ENCODE data around the gene TOMM20. TPM values are rescaled to one million over a fixed set of nuclear protein-coding genes. Genes with fewer than 3 reads are reported as not detected.
"Not testable (repeated sequence)": the region's sequence is repeated elsewhere in the genome, so short reads cannot be mapped to it uniquely, and the experiment has no call there.

The TOMM20 gene
- total RNA-seq, 4 donors from 2014 or later, result 117 to 204 (median 157) TPM

DNA sequence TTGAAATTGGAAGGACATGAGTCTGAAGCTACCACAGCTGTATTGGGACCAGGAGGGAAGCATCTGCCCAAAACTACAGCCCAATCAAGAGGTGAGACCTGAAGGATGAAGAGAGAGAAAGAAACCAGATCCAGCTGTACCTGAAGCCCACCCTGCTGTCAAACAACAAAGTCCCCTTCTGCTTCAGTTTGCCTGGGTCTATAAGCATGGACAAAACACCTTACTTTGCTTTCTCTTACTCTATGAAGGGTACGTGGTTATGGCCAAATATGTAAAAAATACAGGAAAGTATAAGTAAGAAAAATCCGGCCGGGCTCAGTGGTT lies 26.4 kb downstream of the TOMM20 start:
- TF ChIP-seq POLR2A (IDR thresholded peaks at IDR 0.05), result no peak
- TF ChIP-seq, protein P1, sequence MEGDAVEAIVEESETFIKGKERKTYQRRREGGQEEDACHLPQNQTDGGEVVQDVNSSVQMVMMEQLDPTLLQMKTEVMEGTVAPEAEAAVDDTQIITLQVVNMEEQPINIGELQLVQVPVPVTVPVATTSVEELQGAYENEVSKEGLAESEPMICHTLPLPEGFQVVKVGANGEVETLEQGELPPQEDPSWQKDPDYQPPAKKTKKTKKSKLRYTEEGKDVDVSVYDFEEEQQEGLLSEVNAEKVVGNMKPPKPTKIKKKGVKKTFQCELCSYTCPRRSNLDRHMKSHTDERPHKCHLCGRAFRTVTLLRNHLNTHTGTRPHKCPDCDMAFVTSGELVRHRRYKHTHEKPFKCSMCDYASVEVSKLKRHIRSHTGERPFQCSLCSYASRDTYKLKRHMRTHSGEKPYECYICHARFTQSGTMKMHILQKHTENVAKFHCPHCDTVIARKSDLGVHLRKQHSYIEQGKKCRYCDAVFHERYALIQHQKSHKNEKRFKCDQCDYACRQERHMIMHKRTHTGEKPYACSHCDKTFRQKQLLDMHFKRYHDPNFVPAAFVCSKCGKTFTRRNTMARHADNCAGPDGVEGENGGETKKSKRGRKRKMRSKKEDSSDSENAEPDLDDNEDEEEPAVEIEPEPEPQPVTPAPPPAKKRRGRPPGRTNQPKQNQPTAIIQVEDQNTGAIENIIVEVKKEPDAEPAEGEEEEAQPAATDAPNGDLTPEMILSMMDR (IDR thresholded peaks at IDR 0.05), result no peak
- H3K4me3 ChIP-seq (replicated peaks in 1 of 3), result no peak overlapping the region
- H3K9me3 ChIP-seq, result no peaks in the 10 kb centered on the region
- WGBS, 2 donors, result 99 to 100% methylated on average over 3 of the region's 3 CpGs
- intact Hi-C loops (cut with DNase I), result no loop called here
- no peaks in the 10 kb centered on the region for H3K4me1 ChIP-seq
- no peak for DNase-seq
- no peak overlapping the region for H3K27ac ChIP-seq
- no peaks in the 10 kb centered on the region for H3K27me3 ChIP-seq
- no peaks in the 10 kb centered on the region for H3K36me3 ChIP-seq

DNA sequence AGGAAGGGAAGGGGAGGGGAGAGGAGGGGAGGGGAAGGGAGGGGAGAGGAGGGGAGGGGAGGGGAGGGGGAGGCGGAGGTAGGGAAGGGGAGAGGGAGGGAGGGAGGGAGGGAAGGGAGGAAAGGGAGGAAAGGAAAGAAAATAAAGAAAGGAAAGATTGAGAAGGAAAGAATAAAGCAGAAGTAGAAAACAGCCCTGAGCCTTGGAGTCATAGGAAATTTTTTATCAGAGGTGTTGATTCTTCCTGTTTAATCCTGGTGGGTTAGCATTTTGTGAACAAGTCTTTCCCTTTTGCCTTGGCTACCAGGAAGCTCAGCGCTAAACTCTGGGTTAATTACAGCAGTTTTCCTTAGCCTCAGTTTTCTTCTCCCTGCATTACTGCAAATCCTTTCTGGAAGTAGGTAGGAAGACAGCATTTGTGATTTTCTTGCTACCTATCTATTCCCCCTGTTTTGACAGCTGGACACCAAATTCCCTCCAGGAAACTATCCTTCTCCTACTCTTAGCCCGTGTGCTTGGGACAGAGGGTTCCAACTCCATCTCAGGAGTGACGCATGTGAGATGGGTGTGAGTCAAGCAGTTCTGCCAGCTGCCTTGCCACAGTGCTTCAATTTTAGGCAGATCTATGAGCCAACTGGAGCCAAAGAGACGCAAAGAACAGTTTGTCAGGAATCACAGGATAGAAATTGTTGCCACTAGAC lies 26.9 kb downstream of the TOMM20 start:
- TF ChIP-seq POLR2A (IDR thresholded peaks at IDR 0.05), result no peak
- TF ChIP-seq, protein P1 (IDR thresholded peaks at IDR 0.05), result no peak
- WGBS, 2 donors, result 87 to 89% methylated on average over 5 of the region's 5 CpGs
- H3K4me3 ChIP-seq (replicated peaks in 1 of 3), result no peak overlapping the region
- DNase-seq, result no peak
- no peaks in the 10 kb centered on the region for H3K4me1 ChIP-seq
- H3K9me3 ChIP-seq, result no peaks in the 10 kb centered on the region
- H3K27me3 ChIP-seq, result no peaks in the 10 kb centered on the region
- no peak overlapping the region for H3K27ac ChIP-seq
- no peaks in the 10 kb centered on the region for H3K36me3 ChIP-seq
- intact Hi-C loops (cut with DNase I), result no loop called here

DNA sequence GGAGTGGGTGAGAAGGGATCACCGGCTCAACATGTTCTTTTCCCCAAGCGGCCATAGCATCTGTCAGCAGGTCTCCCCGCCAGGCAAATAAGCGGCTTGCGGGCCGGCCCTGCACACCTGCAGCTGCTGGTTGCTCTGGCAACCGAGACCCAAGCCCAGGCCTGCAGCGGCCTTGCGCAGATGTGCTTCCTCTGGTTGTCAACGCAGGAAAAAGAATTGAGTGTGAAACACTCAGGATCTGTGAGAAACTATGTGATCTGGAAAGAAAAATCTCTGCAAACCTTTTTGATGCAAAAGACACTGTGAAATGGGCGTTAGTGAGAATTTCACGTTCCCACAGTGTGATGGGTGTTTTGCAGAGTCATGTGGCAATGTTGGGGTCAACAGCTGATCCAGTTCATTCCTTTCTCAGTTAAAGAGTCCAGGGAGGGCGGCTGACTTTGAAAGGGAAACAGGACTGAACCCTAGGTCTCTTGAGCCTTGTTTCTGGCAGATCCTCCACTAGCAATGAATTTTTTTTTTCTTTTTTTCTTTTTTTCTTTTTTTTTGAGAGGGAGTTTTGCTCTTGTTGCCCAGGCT lies 28.4 kb downstream of the TOMM20 start:
- no peaks in the 10 kb centered on the region for H3K4me1 ChIP-seq
- no peaks in the 10 kb centered on the region for H3K9me3 ChIP-seq
- WGBS, 2 donors, result 76 to 82% methylated on average over 13 of the region's 13 CpGs
- no peak overlapping the region for H3K4me3 ChIP-seq (replicated peaks in 1 of 3)
- TF ChIP-seq POLR2A (IDR thresholded peaks at IDR 0.05), result no peak
- TF ChIP-seq, protein P1 (IDR thresholded peaks at IDR 0.05), result no peak
- no peak overlapping the region for H3K27ac ChIP-seq
- intact Hi-C loops (cut with DNase I), result no loop called here
- DNase-seq, result no peak
- no peaks in the 10 kb centered on the region for H3K27me3 ChIP-seq
- H3K36me3 ChIP-seq, result no peaks in the 10 kb centered on the region

DNA sequence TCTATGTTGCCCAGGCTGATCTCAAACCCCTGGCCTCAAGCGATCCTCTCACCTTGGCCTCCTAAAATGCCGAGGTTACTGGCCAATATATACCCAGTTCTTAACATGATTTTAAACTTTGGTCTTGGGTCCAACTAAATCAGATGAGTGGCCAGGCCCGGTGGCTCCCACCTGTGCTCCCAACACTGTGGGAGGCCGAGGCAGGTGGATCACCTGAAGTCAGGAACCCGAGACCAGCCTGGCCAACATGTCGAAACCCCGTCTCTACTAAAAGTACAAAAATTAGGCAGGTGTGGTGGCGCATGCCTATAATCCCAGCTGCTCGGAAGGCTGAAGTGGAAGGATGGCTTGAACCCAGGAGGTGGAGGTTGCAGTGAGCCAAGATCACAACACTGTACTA lies 29.6 kb downstream of the TOMM20 start:
- intact Hi-C loops (cut with DNase I), result no loop called here
- H3K4me3 ChIP-seq (replicated peaks in 1 of 3), result no peak overlapping the region
- WGBS, 2 donors, result 96% methylated on average over 9 of the region's 9 CpGs
- no peak overlapping the region for H3K27ac ChIP-seq
- TF ChIP-seq POLR2A (IDR thresholded peaks at IDR 0.05), result no peak
- TF ChIP-seq, protein P1 (IDR thresholded peaks at IDR 0.05), result no peak
- H3K4me1 ChIP-seq, result peaks cover under 1 to 3% of the 10 kb centered on the region in 2 donors
- H3K9me3 ChIP-seq, result no peaks in the 10 kb centered on the region
- H3K36me3 ChIP-seq, result no peaks in the 10 kb centered on the region
- no peak for DNase-seq
- H3K27me3 ChIP-seq, result no peaks in the 10 kb centered on the region

DNA sequence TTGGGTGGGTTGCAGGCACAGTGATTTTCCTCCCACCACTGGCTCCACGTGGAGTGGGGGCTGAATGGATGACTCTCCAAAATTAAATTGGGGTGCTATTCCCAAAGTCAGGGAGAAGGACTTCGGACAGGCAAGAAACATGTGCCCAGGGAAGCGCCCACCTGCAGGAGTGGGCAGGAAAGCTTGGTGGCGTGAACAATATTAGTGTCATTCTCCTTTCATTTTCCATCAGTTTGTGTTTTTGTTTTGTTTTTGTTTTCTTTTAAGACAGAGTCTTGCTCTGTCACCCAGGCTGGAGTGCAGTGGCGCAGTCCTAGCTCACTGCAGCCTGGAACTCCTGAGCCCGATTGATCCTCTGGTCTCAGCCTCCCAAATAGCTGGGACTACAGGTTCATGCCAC lies 30.1 kb downstream of the TOMM20 start:
- Histone ChIP-seq H3K27ac (no peak overlapping the region), H3K36me3 (no peaks in the 10 kb centered on the region), H3K27me3 (no peaks in the 10 kb centered on the region), H3K4me3 (replicated peaks in 1 of 3) (no peak overlapping the region), H3K4me1 (peaks cover 5 to 7% of the 10 kb centered on the region in 2 donors), H3K9me3 (no peaks in the 10 kb centered on the region)
- 86 to 88% methylated on average over 6 of the region's 6 CpGs for WGBS, 2 donors
- intact Hi-C loops (cut with DNase I), result no loop called here
- DNase-seq, result no peak
- TF ChIP-seq, protein P1 (IDR thresholded peaks at IDR 0.05), result no peak
- no peak for TF ChIP-seq POLR2A (IDR thresholded peaks at IDR 0.05)

DNA sequence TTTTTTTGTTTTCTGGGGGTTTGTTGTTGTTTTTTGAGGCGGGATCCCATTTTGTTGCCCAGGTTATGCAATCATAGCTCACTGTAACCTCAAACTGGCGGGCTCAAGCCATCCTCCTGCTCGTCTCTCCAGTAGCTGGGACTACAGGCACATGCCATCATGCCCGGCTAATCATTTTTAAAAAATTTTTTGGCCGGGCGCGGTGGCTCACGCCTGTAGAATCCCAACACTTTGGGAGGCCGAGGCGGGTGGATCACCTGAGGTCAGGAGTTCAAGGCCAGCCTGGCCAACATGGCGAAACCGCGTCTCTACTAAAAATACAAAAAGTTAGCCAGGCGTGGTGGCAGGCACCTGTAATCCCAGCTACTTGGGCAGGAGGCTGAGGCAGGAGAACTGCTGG lies 31.1 kb downstream of the TOMM20 start:
- H3K36me3 ChIP-seq; DNase-seq; H3K27ac ChIP-seq; H3K9me3 ChIP-seq; H3K27me3 ChIP-seq; H3K4me3 ChIP-seq (replicated peaks in 1 of 3); intact Hi-C loops (cut with DNase I): not testable (repeated sequence)
- peaks cover 7 to 14% of the 10 kb centered on the region in 2 donors for H3K4me1 ChIP-seq
- WGBS, 2 donors, result 87 to 89% methylated on average over 14 of the region's 14 CpGs

All from thyroid gland (tissue), 4 donors.